Measurements from ENCODE around the gene ATN1. TPM values are rescaled to one million over a fixed set of nuclear protein-coding genes. Genes with fewer than 3 reads are reported as not detected.

Gene ATN1
- total RNA-seq, 1 donor from 2014 or later = 118 TPM

GRCh38 chr12:6948873-6949594, 21.3 kb downstream of the ATN1 start:
- no peak overlapping the region for H3K27ac Mint-ChIP-seq (ENCODE audit: unreplicated experiment)
- peaks cover 36% of the 10 kb centered on the region for H3K4me1 Mint-ChIP-seq
- H3K27me3 Mint-ChIP-seq (ENCODE audit: low read depth) = peaks cover 11% of the 10 kb centered on the region
- no peaks in the 10 kb centered on the region for H3K9me3 Mint-ChIP-seq
- peak overlapping the region; percentile 47 for H3K4me3 Mint-ChIP-seq
- TF ChIP-seq CTCF (conservative IDR thresholded peaks at IDR 0.05) = no peak
- no peak for DNase-seq (ENCODE audit: low read depth, low spot score)
- peaks cover 4% of the 10 kb centered on the region for H3K36me3 Mint-ChIP-seq (ENCODE audit: low read depth)

GRCh38 chr12:6950401-6950801, 22.6 kb downstream of the ATN1 start:
- peaks cover 4% of the 10 kb centered on the region for H3K27me3 Mint-ChIP-seq (ENCODE audit: low read depth)
- peaks cover 26% of the 10 kb centered on the region for H3K4me1 Mint-ChIP-seq
- H3K36me3 Mint-ChIP-seq (ENCODE audit: low read depth) = peaks cover 4% of the 10 kb centered on the region
- DNase-seq (ENCODE audit: low read depth, low spot score) = no peak
- TF ChIP-seq CTCF (conservative IDR thresholded peaks at IDR 0.05) = peak; percentile 56
- H3K9me3 Mint-ChIP-seq = no peaks in the 10 kb centered on the region
- H3K4me3 Mint-ChIP-seq = no peak overlapping the region
- peak overlapping the region; percentile 57 for H3K27ac Mint-ChIP-seq (ENCODE audit: unreplicated experiment)

- Mint-ChIP-seq H3K4me3 (no peak within 1 kb of the TSS), H3K4me1 (peaks cover 25% of the 10 kb centered on the region), H3K27me3 (ENCODE audit: low read depth) (peaks cover 4% of the 10 kb centered on the region), H3K9me3 (no peaks in the 10 kb centered on the region), H3K27ac (ENCODE audit: unreplicated experiment) (peak within 1 kb of the TSS; percentile 57), H3K36me3 (ENCODE audit: low read depth) (peaks cover 4% of the 10 kb centered on the region)
- DNase-seq (ENCODE audit: low read depth, low spot score) = no peak
- no peak for TF ChIP-seq CTCF (conservative IDR thresholded peaks at IDR 0.05)
Observed at GRCh38 chr12:6950811-6951540, 23.2 kb downstream of the ATN1 start, which contains the start of gene PTPN6. Gene PTPN6 (plus strand): TSS chr12:6951356. CDS start chr12:6951513, 157 bp downstream.

- no peak for DNase-seq (ENCODE audit: low read depth, low spot score)
Observed at GRCh38 chr12:6951551-6952120, 23.9 kb downstream of the ATN1 start.

More at GRCh38 chr12:6951551-6952120, 23.9 kb downstream of the ATN1 start:
- H3K9me3 Mint-ChIP-seq = no peaks in the 10 kb centered on the region
- no peak overlapping the region for H3K4me3 Mint-ChIP-seq
- H3K27ac Mint-ChIP-seq (ENCODE audit: unreplicated experiment) = no peak overlapping the region
- TF ChIP-seq CTCF (conservative IDR thresholded peaks at IDR 0.05) = no peak
- peaks cover 24% of the 10 kb centered on the region for H3K4me1 Mint-ChIP-seq
- peaks cover 4% of the 10 kb centered on the region for H3K27me3 Mint-ChIP-seq (ENCODE audit: low read depth)
- H3K36me3 Mint-ChIP-seq (ENCODE audit: low read depth) = peaks cover 4% of the 10 kb centered on the region
